Endodermal cell (in vitro differentiated cells): ENCODE data around the gene EFCAB6. TPM values are rescaled to one million over a fixed set of nuclear protein-coding genes. Genes with fewer than 3 reads are reported as not detected.

ENCODE experiments used
- DNase-seq: peaks from one replicate; pipeline ENCODE4 v3.0.0-alpha.2; 2017
- H3K27ac ChIP-seq: 2 replicates; pipeline ENCODE4 v1.5.1; 2013; ENCODE audit warnings: mild to moderate bottlenecking, low read depth, low read length, moderate library complexity
- H3K27me3 ChIP-seq: 2 replicates; pipeline ENCODE4 v1.6.1; 2013; ENCODE audit warnings: mild to moderate bottlenecking, low read length, moderate library complexity; ENCODE audit not compliant: insufficient read depth, control insufficient read depth, poor library complexity, severe bottlenecking
- H3K36me3 ChIP-seq: 2 replicates; pipeline ENCODE4 v1.7.0; 2013; ENCODE audit warnings: mild to moderate bottlenecking, low read length, moderate library complexity; ENCODE audit not compliant: control insufficient read depth, insufficient read depth
- H3K4me1 ChIP-seq: one replicate; pipeline ENCODE4 v1.7.0; 2013; ENCODE audit warnings: low read length; ENCODE audit not compliant: control insufficient read depth, insufficient read depth
- H3K4me3 ChIP-seq: 2 replicates; pipeline ENCODE4 v1.5.1; 2013; ENCODE audit warnings: mild to moderate bottlenecking, low read length, moderate library complexity
- H3K9ac ChIP-seq: 2 replicates; pipeline ENCODE4 v1.6.1; 2013; ENCODE audit warnings: mild to moderate bottlenecking, low read length, moderate library complexity; ENCODE audit not compliant: poor library complexity, severe bottlenecking; ENCODE audit errors: extremely low read depth
- H3K9me3 ChIP-seq: 2 replicates; pipeline ENCODE4 v1.6.1; 2013; ENCODE audit warnings: mild to moderate bottlenecking, low read length, moderate library complexity; ENCODE audit not compliant: control insufficient read depth
- H3K27ac Mint-ChIP-seq: 2 replicates; pipeline ENCODE4 v1.8.0; 2020; ENCODE audit warnings: mixed read lengths
- H3K27me3 Mint-ChIP-seq: 2 replicates; pipeline ENCODE4 v1.8.0; 2021; ENCODE audit warnings: mild to moderate bottlenecking, mixed read lengths; ENCODE audit not compliant: insufficient read depth
- H3K36me3 Mint-ChIP-seq: 2 replicates; pipeline ENCODE4 v1.8.0; 2020; ENCODE audit warnings: low read depth, mixed read lengths
- H3K4me1 Mint-ChIP-seq: 2 replicates; pipeline ENCODE4 v1.8.0; 2020; ENCODE audit warnings: mixed read lengths
- H3K4me3 Mint-ChIP-seq: 2 replicates; pipeline ENCODE4 v1.8.0; 2020; ENCODE audit warnings: mild to moderate bottlenecking, moderate library complexity, mixed read lengths
- H3K9me3 Mint-ChIP-seq: 2 replicates; pipeline ENCODE4 v1.8.0; 2020; ENCODE audit warnings: mild to moderate bottlenecking, mixed read lengths
- CTCF ChIP-seq: fragments of 200-600 bp; sonication (generic); conservative IDR thresholded peaks from 2 replicates; pipeline ENCODE4 v1.5.0; 2021; ENCODE audit warnings: antibody characterized with exemption, mild to moderate bottlenecking
- WGBS, 2 experiments: methylation state at CpG; one replicate each; pipeline versions ENCODE4 v1.1.5 to v1.1.7; 2013; ENCODE audit warnings: missing lambda C conversion rate in 2 of 2, mixed read lengths in 1 of 2; ENCODE audit not compliant: insufficient coverage in 1 of 2, insufficient read length in 1 of 2; 5-methylcytosine and 5-hydroxymethylcytosine counted together
- total RNA-seq, 2 donors: library from RNA; stranded (reverse); fragmentation: NEBNext Ultra II Directional in 1 of 2; extraction: Animal tissue kit (Norgen Biotek cat#: 25700) in 1 of 2; gene quantifications; 2 replicates in 1 of 2; 3 replicates in 1 of 2; pipeline ENCODE4 v1.2.1, GENCODE V29; 2021

The EFCAB6 gene
- total RNA-seq, 2 donors from 2014 or later: 1.8 to 2.0 TPM

- Mint-ChIP-seq H3K4me3 (no peak overlapping the region), H3K4me1 (peaks cover 8% of the 10 kb centered on the region), H3K27ac (no peak overlapping the region), H3K9me3 (no peaks in the 10 kb centered on the region), H3K36me3 (no peaks in the 10 kb centered on the region), H3K27me3 (no peaks in the 10 kb centered on the region)
- Histone ChIP-seq H3K4me1 (no peaks in the 10 kb centered on the region), H3K4me3 (no peak overlapping the region), H3K27ac (no peak overlapping the region), H3K27me3 (no peaks in the 10 kb centered on the region), H3K9me3 (no peaks in the 10 kb centered on the region), H3K9ac (no peak overlapping the region), H3K36me3 (no peaks in the 10 kb centered on the region)
- DNase-seq: no peak
- 96 to 100% methylated on average over 1 to 6 of the region's 6 CpGs for WGBS, 2 experiments
- TF ChIP-seq CTCF: no peak
Observed at GRCh38 chr22:43564859-43565258, 247.2 kb downstream of the EFCAB6 start.

- Histone ChIP-seq H3K27me3 (no peaks in the 10 kb centered on the region), H3K4me3 (no peak overlapping the region), H3K9ac (no peak overlapping the region), H3K4me1 (no peaks in the 10 kb centered on the region), H3K36me3 (no peaks in the 10 kb centered on the region), H3K9me3 (peaks cover 2% of the 10 kb centered on the region), H3K27ac (no peak overlapping the region)
- Mint-ChIP-seq H3K9me3 (no peaks in the 10 kb centered on the region), H3K4me1 (peaks cover 8% of the 10 kb centered on the region), H3K4me3 (no peak overlapping the region), H3K27ac (no peak overlapping the region), H3K27me3 (no peaks in the 10 kb centered on the region), H3K36me3 (no peaks in the 10 kb centered on the region)
- no peak for TF ChIP-seq CTCF
- no peak for DNase-seq
- WGBS, 2 experiments: 95 to 98% methylated on average over 6 to 8 of the region's 8 CpGs
Observed at GRCh38 chr22:43563571-43563970, 248.5 kb downstream of the EFCAB6 start.

- 90 to 92% methylated on average over 4 to 13 of the region's 13 CpGs for WGBS, 2 experiments
- H3K27ac Mint-ChIP-seq: no peak overlapping the region
- Histone ChIP-seq H3K4me3 (no peak overlapping the region), H3K36me3 (no peaks in the 10 kb centered on the region), H3K9me3 (peaks cover 8% of the 10 kb centered on the region), H3K27me3 (no peaks in the 10 kb centered on the region), H3K9ac (no peak overlapping the region), H3K27ac (no peak overlapping the region), H3K4me1 (no peaks in the 10 kb centered on the region)
- no peaks in the 10 kb centered on the region for H3K9me3 Mint-ChIP-seq
- H3K27me3 Mint-ChIP-seq: no peaks in the 10 kb centered on the region
- H3K4me3 Mint-ChIP-seq: no peak overlapping the region
- DNase-seq: peak; percentile 57
- H3K36me3 Mint-ChIP-seq: no peaks in the 10 kb centered on the region
- peaks cover 8% of the 10 kb centered on the region for H3K4me1 Mint-ChIP-seq
- no peak for TF ChIP-seq CTCF
Observed at GRCh38 chr22:43562843-43563242, 249.3 kb downstream of the EFCAB6 start.
